NCI-H526 (cell line): Measurements from ENCODE around the gene ETV6.

Experiments used
- DNase-seq, 2 experiments: peaks; one replicate each; lab custom pipeline; 2025; lab: John Stamatoyannopoulos, UW

ETV6 gene

GRCh38 chr12:11741434-11742092, 92.1 kb downstream of the ETV6 start:
- no peak for DNase-seq

- DNase-seq = no peak
These were observed 94.2 kb downstream of the ETV6 start for GRCh38 chr12:11743423-11744409.

GRCh38 chr12:11744410-11744801, 94.9 kb downstream of the ETV6 start:
- no peak for DNase-seq

GRCh38 chr12:11745113-11745512, 95.6 kb downstream of the ETV6 start:
- DNase-seq = no peak

GRCh38 chr12:11746024-11746771, 96.7 kb downstream of the ETV6 start:
- DNase-seq = no peak

- DNase-seq = no peak
These were observed 97.7 kb downstream of the ETV6 start for GRCh38 chr12:11746940-11747716.

- no peak for DNase-seq
These were observed 98.5 kb downstream of the ETV6 start for GRCh38 chr12:11747969-11748368.

GRCh38 chr12:11748903-11749302, 99.4 kb downstream of the ETV6 start:
- DNase-seq = no peak

- no peak for DNase-seq
These were observed 100.6 kb downstream of the ETV6 start for GRCh38 chr12:11749943-11750690.

GRCh38 chr12:11752403-11753149, 103.1 kb downstream of the ETV6 start:
- DNase-seq = no peak

- DNase-seq = no peak
These were observed 103.7 kb downstream of the ETV6 start for GRCh38 chr12:11753150-11753499.

- DNase-seq = no peak
These were observed 104.4 kb downstream of the ETV6 start for GRCh38 chr12:11753826-11754225.

- no peak for DNase-seq
These were observed 104.8 kb downstream of the ETV6 start for GRCh38 chr12:11754256-11754655.

- DNase-seq = no peak
These were observed 105.9 kb downstream of the ETV6 start for GRCh38 chr12:11755302-11755930.

- no peak for DNase-seq
These were observed 106.5 kb downstream of the ETV6 start for GRCh38 chr12:11756022-11756421.

- DNase-seq = no peak
These were observed 107.0 kb downstream of the ETV6 start for GRCh38 chr12:11756523-11756922.

- DNase-seq = no peak
These were observed 107.6 kb downstream of the ETV6 start for GRCh38 chr12:11757095-11757494.

GRCh38 chr12:11757531-11757930, 108.1 kb downstream of the ETV6 start:
- no peak for DNase-seq

- no peak for DNase-seq
These were observed 108.6 kb downstream of the ETV6 start for GRCh38 chr12:11758087-11758486.
